Fibroblast of gingiva (primary cell): Measurements from ENCODE around the gene CD81.

Experiments used
- DNase-seq: peaks from one replicate; pipeline ENCODE4 v3.0.0-alpha.2; 2011; ENCODE audit warnings: low read depth

The CD81 gene

GRCh38 chr11:2375964-2376551 lies 1.1 kb upstream of the CD81 start:
- no peak for DNase-seq

GRCh38 chr11:2377511-2378443 lies 667 bp downstream of the CD81 start:
- peak; percentile 58 for DNase-seq

DNA sequence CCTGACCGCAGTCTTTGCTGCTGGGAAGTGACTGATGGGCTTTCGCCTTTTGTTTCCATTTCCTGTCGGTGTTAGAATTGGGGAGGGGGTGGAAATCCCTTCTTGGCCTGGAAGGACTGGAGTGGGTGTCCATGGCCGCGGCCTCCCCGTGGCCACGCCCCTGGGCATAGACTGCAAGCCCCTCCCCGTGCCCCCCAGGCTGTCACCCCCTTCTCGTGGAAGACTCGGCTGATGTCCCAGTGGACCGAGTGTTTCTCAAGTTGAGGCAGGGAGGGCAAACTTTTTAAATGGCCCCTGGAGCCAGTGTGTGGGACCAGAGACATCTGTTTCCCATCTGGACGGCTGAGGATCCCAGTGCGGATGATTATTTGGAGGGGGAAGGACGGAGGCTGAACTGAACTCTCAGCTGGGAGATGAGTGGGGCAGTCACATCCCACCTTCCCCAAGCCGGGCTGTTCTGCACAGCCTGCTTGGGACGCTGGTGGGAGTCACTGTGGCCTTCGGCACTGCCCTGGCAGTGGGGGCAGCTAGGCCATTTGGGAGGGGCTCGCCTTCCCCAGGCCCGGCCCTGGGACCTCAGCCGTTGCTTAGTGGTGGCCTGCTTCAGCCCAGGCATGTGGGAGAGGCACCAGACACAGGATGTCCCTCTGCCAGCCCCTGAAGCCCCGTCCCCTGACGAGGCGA lies 1.6 kb downstream of the CD81 start:
- peak; percentile 94 for DNase-seq

DNA sequence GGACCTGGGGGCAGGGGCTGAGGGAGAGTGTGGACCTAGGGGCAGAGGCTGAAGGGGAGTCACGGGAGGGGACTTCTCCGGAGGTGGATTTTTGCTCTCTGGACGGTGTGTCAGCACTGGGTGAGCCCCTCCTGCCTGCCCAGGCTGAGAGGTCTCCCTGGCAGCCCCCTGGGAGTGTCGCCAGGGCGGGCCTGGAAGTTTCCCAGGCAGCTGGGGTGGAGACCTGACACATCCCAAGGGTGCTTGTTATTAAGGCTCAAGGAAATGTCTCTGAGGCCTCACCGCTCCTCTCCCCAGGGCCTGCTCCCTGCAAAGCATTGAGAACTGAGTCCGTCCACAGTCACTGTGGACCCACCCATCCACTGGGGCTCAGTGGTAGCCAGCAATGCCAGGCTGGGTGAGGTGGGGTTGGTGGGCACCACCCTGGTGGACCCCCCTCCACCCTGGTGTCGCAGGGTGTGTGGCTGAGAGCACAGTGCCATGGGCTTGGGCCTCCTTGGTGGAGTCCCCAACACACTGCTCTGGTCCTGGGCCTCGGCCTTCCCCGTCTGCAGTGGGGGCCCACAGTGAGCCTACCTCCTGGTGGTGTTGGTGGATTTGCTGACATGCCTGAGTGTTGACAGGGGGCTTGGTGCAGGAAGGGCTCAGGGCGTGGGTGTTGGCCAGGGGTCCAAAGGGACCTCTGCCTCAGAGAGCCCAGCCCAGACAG lies 2.5 kb downstream of the CD81 start:
- DNase-seq, result no peak

DNA sequence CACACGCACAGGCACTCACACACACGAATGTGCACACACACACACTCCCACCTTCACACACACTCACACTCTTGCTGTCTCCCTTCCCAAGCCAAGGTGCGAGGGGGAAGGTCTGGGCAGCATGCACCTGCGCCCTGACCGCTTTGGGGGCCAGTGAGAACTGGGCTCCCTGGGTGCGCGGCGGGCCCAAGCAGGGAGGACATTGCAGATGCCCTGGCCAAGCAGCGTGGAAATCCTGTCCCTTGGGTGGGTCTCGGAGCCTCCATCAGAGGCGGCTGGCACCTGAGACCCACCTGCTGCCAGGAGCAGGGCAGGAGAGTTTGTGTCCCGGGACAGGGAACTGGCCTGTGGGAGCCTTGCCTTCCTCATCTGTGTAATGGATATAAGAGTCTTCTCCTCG lies 3.3 kb downstream of the CD81 start:
- DNase-seq, result no peak

- DNase-seq, result peak; percentile 26
These were observed 3.8 kb downstream of the CD81 start for GRCh38 chr11:2380807-2381350.

- no peak for DNase-seq
These were observed 4.5 kb downstream of the CD81 start for GRCh38 chr11:2381494-2382128.

GRCh38 chr11:2382129-2382517 lies 5.0 kb downstream of the CD81 start:
- DNase-seq, result no peak

GRCh38 chr11:2382936-2383851 lies 6.1 kb downstream of the CD81 start:
- DNase-seq, result peak; percentile 21

DNA sequence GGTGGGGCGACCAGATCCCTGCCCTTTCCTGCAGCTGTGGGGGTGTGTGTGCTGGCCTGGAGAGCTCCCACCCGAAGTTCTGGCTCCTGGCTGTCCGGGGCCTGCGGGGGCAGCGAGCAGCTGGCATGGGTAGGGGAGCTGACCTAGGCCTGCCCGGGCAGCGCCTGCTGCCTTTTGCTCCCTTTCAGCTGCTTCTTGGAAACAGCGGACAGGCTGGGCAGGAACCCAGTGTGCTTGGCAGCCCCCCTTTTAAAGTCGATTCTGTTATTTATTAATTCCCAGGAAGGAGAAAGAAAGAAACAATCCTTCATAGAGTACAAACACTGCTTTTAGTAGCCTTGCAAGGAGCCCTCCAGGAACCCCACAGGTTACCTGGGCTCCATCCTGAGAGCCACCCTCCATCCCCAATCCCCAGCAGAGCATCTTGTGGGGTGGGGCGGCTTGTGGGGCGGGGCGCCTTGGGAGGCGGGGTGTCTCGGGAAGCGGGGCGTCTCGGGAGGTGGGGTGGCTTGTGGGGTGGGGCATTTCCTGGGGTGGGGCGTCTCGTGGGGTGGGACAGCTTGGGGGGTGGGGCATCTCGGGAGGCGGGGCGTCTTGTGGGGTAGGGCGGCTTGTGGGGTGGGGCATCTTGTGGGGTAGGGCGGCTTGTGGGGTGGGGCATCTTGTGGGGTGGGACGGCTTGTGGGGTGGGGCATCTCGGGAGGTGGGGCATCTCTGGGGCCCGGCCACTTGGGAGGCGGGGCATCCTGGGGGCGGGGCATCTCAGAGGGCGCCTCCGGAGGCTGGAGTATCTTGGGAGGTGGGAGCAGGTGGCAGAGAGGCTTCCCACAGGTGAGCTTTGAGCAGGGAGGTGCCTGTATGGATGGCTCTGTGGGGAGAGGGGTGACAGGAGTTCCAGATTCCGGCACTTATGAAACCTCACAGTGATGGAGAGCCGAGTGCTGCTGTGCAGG lies 7.0 kb downstream of the CD81 start:
- DNase-seq, result peak; percentile 21

GRCh38 chr11:2385156-2386151 lies 8.3 kb downstream of the CD81 start:
- no peak for DNase-seq

GRCh38 chr11:2386591-2386990 lies 9.5 kb downstream of the CD81 start:
- DNase-seq, result no peak

GRCh38 chr11:2387266-2387987 lies 10.3 kb downstream of the CD81 start:
- DNase-seq, result peak; percentile 39

- no peak for DNase-seq
These were observed 11.6 kb downstream of the CD81 start for GRCh38 chr11:2388431-2389376.

DNA sequence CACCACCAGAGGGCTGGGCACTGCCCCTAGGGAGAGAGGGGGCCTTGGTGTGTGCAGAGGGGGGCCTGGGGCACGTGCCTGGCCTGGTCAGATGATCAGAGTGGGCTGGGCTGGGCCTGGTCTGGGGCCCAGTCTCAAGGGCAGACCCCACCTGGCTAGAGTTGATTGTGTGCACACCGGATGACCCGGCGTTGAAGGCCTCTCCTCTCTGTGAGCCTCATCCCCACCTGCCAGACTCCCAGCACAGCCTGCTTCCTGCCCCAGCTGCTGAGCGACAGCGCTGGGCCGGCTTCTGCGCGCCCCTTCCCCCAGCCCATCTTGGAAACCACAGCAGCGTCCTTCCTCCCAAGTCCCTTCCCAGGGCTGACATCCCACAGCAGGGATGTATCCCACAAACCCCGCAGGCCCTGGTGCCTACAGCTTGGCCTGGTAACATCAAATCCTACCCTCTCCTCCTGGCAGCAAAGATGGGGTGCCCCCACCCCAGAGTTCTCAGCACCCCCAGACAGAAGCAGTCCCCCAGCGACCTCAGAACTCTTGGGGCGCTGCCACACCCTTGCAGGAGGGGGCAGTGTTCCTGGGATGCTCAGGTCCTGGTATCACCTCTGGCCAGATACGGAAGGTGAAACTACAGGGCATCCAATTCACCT lies 12.4 kb downstream of the CD81 start:
- no peak for DNase-seq
